8988T (cell line): ENCODE results near the gene TBXAS1.

Source experiments
- DNase-seq: peaks from one replicate; pipeline ENCODE4 v3.0.0; 2011

The TBXAS1 gene

GRCh38 chr7:139829025-139829774 is at the start of gene TBXAS1:
TSS of gene TBXAS1 (plus strand) at chr7:139829264. CDS start at chr7:139829391, 127 bp downstream.
- DNase-seq: no peak

- no peak for DNase-seq
These were observed 46.1 kb upstream of the TBXAS1 start for GRCh38 chr7:139782932-139783331.

GRCh38 chr7:139783647-139784385 is 45.2 kb upstream of the TBXAS1 start:
- no peak for DNase-seq

- DNase-seq: no peak
These were observed 44.4 kb upstream of the TBXAS1 start for GRCh38 chr7:139784648-139785047.

DNA sequence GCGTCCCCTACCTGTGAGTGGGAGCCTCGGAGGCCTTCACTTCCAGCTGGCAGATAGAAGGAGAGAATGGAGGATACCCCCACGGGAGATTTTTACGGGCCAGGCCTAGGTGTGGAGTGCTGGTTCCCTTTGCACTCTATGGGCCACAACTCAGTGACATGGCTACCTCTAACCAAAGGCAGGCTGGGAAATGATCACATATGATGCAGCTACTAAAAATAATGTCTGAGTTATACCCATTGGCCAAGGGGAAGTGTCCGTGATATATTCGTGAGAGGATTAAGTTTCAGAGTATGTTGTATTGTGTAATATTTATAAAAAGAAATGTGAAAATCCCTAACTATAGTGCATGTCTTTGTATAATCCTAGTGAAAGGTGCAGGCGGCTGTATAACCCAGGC is 37.7 kb upstream of the TBXAS1 start:
- no peak for DNase-seq

GRCh38 chr7:139797607-139798006 is 31.5 kb upstream of the TBXAS1 start:
- no peak for DNase-seq

- no peak for DNase-seq
These were observed 30.8 kb upstream of the TBXAS1 start for GRCh38 chr7:139798221-139798620.

GRCh38 chr7:139798892-139799291 is 30.2 kb upstream of the TBXAS1 start:
- no peak for DNase-seq

DNA sequence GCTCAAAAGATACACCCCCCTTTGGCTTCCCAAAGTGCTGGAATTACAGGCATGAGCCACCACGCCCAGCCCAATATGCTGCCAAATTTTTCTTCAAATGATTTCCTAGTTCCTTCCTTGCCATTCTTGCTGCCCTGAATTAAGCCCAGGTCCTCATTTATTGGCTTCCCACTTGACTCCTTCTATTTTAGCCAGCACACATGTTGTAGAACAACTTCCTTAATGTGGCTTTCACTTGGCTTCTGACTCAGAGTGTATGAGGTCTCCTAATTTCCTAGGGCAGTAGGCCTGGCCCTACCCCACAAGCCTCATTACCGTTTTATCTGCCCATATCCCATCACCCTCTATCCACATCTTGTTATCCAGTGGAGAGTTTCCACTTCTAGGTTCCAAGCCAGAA is 29.5 kb upstream of the TBXAS1 start:
- no peak for DNase-seq

DNA sequence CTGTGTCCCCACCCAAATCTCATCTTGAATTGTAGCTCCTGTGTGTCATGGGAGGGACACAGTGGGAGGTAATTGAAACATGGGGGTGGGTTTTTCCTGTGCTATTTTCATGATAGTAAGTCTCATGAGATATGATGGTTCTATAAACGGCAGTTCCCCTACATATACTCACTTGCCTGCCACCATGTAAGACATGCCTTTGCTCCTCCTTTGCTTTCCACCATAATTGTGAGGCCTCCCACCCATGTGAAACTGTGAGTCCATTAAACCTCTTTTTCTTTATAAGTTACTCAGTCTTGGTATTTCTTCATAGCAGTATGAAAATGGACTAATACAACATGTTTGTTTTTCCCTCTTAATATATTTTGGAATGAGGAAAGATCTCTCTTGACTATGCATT is 24.5 kb upstream of the TBXAS1 start:
- DNase-seq: no peak

- DNase-seq: no peak
These were observed 22.1 kb upstream of the TBXAS1 start for GRCh38 chr7:139807009-139807408.

- DNase-seq: no peak
These were observed 20.6 kb upstream of the TBXAS1 start for GRCh38 chr7:139808427-139808826.

- DNase-seq: no peak
These were observed 20.1 kb upstream of the TBXAS1 start for GRCh38 chr7:139808846-139809442.

GRCh38 chr7:139811066-139811465 is 18.0 kb upstream of the TBXAS1 start:
- no peak for DNase-seq

DNA sequence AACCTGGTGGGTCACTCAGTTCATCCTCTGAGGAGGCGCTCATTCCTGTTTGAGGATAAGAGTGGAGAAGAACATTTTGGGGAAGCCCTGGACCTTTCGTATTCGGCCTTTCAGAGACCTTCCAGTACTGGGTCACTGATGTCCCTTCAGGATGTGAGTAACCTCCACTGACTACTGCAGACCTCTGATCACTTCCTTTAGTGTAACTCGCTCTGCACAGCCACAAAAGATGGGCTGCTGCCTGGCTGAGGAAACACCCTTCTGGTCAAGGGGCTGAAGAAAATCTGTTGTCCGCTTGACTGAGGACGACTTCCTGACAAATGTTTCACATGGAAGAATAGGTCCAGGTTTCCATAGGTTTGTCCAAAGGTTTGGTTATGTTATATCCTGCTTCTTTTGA is 15.9 kb upstream of the TBXAS1 start:
- DNase-seq: no peak

DNA sequence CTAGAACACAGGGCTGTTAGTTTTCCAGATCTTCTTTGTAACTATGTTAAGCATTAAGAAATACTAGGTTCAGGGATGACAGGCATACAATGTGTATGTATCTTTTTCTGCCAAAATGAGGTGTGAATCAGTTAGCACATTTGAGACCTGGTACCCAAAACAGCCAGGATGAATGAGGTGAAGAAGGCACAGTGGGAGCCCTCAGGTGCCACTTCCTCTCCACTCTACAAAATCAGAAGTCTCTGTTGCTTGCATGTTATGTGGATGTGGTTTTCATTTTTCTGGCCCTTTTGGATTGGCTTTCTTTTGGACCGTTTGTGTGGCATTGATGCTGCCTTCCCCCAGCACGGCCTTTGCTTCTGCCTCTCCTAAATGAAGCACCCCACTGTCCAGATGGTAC is 15.4 kb upstream of the TBXAS1 start:
- DNase-seq: no peak

DNA sequence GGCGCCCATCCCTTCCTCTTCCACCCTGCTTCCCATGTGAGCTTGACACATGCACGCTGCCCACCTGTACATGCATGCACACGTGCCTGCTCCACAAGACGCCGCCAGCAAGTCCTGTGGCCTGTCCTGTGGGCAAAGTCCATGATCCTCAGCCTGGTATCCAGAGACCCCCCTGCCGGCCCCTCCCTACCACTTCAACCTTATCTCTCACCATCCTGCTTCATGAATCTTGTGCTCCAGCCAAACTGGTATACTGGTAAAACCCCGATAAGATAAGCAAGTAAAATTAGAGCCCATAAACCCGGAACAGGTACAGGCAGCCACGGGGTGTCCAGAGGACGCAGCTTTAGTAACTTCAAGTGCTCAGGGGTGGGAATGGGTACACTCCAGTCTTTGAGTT is 11.8 kb upstream of the TBXAS1 start:
- no peak for DNase-seq

DNA sequence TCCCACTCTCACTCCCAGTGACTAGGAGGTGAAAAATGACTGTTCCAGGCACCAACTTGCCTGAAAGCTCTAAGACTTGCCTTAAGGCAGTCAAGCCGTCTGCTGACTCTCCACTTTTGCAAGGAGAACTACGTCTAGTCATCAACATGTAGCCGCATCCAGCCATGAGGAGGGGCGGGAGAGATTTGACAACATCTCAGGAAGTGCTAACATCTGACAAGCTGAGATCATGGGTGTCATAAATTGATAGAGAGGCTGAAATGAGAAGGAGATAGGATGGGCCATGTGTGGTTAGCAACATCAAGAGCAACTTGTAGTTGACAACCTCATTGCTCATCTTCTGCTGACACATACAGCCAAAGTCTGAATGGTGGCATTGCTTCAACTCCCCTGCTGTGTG is 9.0 kb upstream of the TBXAS1 start:
- no peak for DNase-seq

GRCh38 chr7:139821349-139822105 is 7.5 kb upstream of the TBXAS1 start:
- no peak for DNase-seq

- no peak for DNase-seq
These were observed 6.2 kb upstream of the TBXAS1 start for GRCh38 chr7:139822855-139823254.

DNA sequence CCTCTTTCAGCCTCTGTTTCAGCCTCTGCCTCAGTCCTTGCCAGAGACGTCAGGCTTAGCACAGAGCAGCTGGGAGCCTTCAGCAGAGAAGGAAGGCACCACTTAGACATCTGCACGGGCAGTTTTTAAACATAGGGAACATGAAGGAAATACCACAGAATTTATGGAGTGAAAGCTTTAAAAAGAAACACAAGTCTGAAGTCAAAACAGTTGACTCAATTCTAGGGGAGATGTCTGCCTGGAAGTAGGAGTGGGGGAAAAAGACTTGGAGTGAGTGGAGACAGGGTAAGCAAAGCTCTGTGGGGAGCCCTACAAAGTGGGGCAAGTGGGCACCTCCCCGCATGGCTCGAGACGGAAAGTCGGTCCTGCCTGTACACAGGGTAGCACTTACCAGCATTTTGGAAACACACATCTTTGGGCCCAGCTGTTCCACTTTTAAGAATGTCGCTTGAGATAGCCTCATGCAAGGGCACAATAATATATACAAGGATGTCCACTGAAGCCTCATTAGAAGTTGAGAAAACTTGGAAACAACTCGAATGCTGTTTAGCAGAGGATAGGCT is 5.0 kb upstream of the TBXAS1 start:
- DNase-seq: no peak

GRCh38 chr7:139825666-139826290 is 3.3 kb upstream of the TBXAS1 start:
- DNase-seq: no peak

GRCh38 chr7:139827042-139827441 is 2.0 kb upstream of the TBXAS1 start:
- no peak for DNase-seq
